Measurements from ENCODE around the gene ARHGAP6. TPM values are rescaled to one million over a fixed set of nuclear protein-coding genes. Genes with fewer than 3 reads are reported as not detected.
"Not testable (repeated sequence)": the region's sequence is repeated elsewhere in the genome, so short reads cannot be mapped to it uniquely, and the experiment has no call there.

ARHGAP6 gene
- polyA plus RNA-seq, 4 donors, result 14.1 to 18.6 (median 15.7) TPM

- DNase-seq (ENCODE audit: low read depth in 4 of 4, low spot score in 3 of 4), result no peak
These were observed 530.0 kb downstream of the ARHGAP6 start for GRCh38 chrX:11135564-11136185.

- no peak for DNase-seq (ENCODE audit: low read depth in 4 of 4, low spot score in 3 of 4)
These were observed 534.6 kb downstream of the ARHGAP6 start for GRCh38 chrX:11131146-11131545.

- no peak for DNase-seq (ENCODE audit: low read depth in 4 of 4, low spot score in 3 of 4)
These were observed 535.6 kb downstream of the ARHGAP6 start for GRCh38 chrX:11130136-11130535.

GRCh38 chrX:11129534-11130105 is 536.1 kb downstream of the ARHGAP6 start:
- DNase-seq (ENCODE audit: low read depth in 4 of 4, low spot score in 3 of 4), result no peak

GRCh38 chrX:11125060-11125459 is 540.7 kb downstream of the ARHGAP6 start:
- DNase-seq (ENCODE audit: low read depth in 4 of 4, low spot score in 3 of 4), result no peak

GRCh38 chrX:11124112-11124511 is 541.6 kb downstream of the ARHGAP6 start:
- DNase-seq (ENCODE audit: low read depth in 4 of 4, low spot score in 3 of 4), result no peak

GRCh38 chrX:11123087-11123486 is 542.6 kb downstream of the ARHGAP6 start:
- DNase-seq (ENCODE audit: low read depth in 4 of 4, low spot score in 3 of 4), result not testable (repeated sequence)

GRCh38 chrX:11119313-11119943 is 546.3 kb downstream of the ARHGAP6 start:
- no peak for DNase-seq (ENCODE audit: low read depth in 4 of 4, low spot score in 3 of 4)

GRCh38 chrX:11117745-11118144 is 548.0 kb downstream of the ARHGAP6 start:
- DNase-seq (ENCODE audit: low read depth in 4 of 4, low spot score in 3 of 4), result no peak

GRCh38 chrX:11113731-11114130 is 552.0 kb downstream of the ARHGAP6 start:
- DNase-seq (ENCODE audit: low read depth in 4 of 4, low spot score in 3 of 4), result no peak

GRCh38 chrX:11111947-11112346 is 553.8 kb downstream of the ARHGAP6 start:
- no peak for DNase-seq (ENCODE audit: low read depth in 4 of 4, low spot score in 3 of 4)

GRCh38 chrX:11111037-11111851 is 554.5 kb downstream of the ARHGAP6 start, which contains the start of gene HCCS:
Gene HCCS (plus strand): TSS chrX:11111332. CDS start chrX:11112061, 729 bp downstream.
- DNase-seq (ENCODE audit: low read depth in 4 of 4, low spot score in 3 of 4), result peak in 2 of 4 donors; percentile 61 to 65

- DNase-seq (ENCODE audit: low read depth in 4 of 4, low spot score in 3 of 4), result no peak
These were observed 555.8 kb downstream of the ARHGAP6 start for GRCh38 chrX:11109968-11110367.

- DNase-seq (ENCODE audit: low read depth in 4 of 4, low spot score in 3 of 4), result no peak
These were observed 557.3 kb downstream of the ARHGAP6 start for GRCh38 chrX:11108253-11108941.

GRCh38 chrX:11105080-11105479 is 560.6 kb downstream of the ARHGAP6 start:
- no peak for DNase-seq (ENCODE audit: low read depth in 4 of 4, low spot score in 3 of 4)

GRCh38 chrX:11103751-11104150 is 562.0 kb downstream of the ARHGAP6 start:
- no peak for DNase-seq (ENCODE audit: low read depth in 4 of 4, low spot score in 3 of 4)

- no peak for DNase-seq (ENCODE audit: low read depth in 4 of 4, low spot score in 3 of 4)
These were observed 562.7 kb downstream of the ARHGAP6 start for GRCh38 chrX:11103006-11103405.

GRCh38 chrX:11100281-11101035 is 565.3 kb downstream of the ARHGAP6 start:
- DNase-seq (ENCODE audit: low read depth in 4 of 4, low spot score in 3 of 4), result no peak

GRCh38 chrX:11099465-11099864 is 566.3 kb downstream of the ARHGAP6 start:
- no peak for DNase-seq (ENCODE audit: low read depth in 4 of 4, low spot score in 3 of 4)

GRCh38 chrX:11097933-11098332 is 567.8 kb downstream of the ARHGAP6 start:
- no peak for DNase-seq (ENCODE audit: low read depth in 4 of 4, low spot score in 3 of 4)

All from right renal pelvis (tissue), 4 donors.